Stimulated activated memory B cell treated with anti-CD40 and anti-IgM and Interleukin-4, amounts not matched to agents 10 μg/mL and 1 μg/mL and 100 μg/mL, for 72 hours (primary cell): ENCODE results near the gene TBPL1.
"Not testable (repeated sequence)": the region's sequence is repeated elsewhere in the genome, so short reads cannot be mapped to it uniquely, and the experiment has no call there.

Experiments used
- ATAC-seq: fragments of 150-1000 bp; cut with Tn5 transposase; 2 replicates; pipeline ENCODE4 v1.10.0; 2021
- H3K27ac Mint-ChIP-seq: one replicate; pipeline ENCODE4 v1.8.0; 2022; ENCODE audit warnings: mild to moderate bottlenecking, mixed read lengths
- H3K27me3 Mint-ChIP-seq: one replicate; pipeline ENCODE4 v1.8.0; 2022; ENCODE audit warnings: mixed read lengths
- H3K36me3 Mint-ChIP-seq: one replicate; pipeline ENCODE4 v1.8.0; 2022; ENCODE audit warnings: mixed read lengths
- H3K4me1 Mint-ChIP-seq: one replicate; pipeline ENCODE4 v1.8.0; 2022; ENCODE audit warnings: mixed read lengths
- H3K4me3 Mint-ChIP-seq: one replicate; pipeline ENCODE4 v1.8.0; 2022; ENCODE audit warnings: mild to moderate bottlenecking, moderate library complexity, mixed read lengths
- H3K9me3 Mint-ChIP-seq: one replicate; pipeline ENCODE4 v1.8.0; 2022; ENCODE audit warnings: mixed read lengths

The TBPL1 gene

DNA sequence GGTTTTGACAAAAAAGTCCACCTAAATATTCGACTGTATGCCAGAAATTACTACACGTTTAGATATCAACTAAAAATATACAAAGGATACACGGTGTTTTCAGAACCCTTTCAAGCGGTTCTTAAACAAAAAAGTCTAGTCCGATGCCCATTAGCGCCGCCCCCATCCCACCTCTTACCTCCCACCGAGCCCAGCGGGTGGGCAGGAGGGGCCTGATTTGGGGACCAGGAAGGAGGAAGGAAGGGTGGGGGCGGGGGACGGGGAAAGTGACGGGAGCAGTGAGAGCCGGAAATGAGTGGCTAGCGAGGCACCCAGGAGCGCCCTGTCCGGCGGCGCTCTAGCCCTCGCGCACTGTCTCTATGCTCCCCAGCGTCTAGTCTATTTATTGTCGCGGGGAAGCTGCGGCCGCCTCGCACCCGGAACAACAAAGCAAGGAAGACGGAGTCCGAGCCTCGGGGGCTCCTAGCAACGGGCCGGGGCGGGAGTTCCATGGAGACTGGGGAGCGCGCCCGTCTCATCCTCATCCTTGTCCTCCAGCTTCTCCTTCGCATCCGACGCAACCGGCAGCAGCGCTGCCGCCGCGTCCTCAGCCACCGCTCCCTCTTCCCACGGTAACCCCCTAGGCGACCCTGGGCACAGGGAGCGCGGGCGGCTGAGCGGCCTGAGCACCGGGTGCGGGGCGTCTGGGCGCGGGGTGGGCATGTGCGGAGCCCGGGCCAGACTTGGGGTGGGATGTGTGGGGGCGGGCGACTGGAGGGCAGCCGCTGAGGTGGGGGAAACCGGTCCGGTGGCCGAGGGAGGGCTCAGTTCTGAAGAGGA is at the start of gene TBPL1:
TBPL1 (plus strand) TSS at position 410 of the 819 bp plus-strand sequence. CDS start 26,902 bp downstream, outside the sequence.
- ATAC-seq, result peak; percentile 96
- no peaks in the 10 kb centered on the region for H3K27me3 Mint-ChIP-seq
- H3K4me1 Mint-ChIP-seq, result peaks cover 50% of the 10 kb centered on the region

DNA sequence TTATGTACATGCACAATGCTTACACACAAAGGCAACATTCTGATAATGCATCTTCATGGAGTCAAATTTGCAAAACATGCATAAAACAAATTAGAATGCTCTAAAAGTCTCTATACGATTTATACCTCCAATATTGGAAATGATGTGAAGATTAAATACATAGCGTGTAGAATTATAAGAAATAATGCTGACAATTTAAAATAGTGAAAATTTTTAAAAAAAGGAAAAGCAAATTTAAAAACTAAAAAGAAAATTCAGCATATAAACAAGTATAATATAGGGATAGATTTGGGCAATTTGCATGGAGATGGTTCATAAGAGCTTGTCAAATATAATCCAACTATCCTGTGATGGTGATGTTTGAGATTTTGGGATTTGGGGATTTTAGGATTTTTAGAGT is 49.2 kb upstream of the TBPL1 start:
- H3K9me3 Mint-ChIP-seq, result no peaks in the 10 kb centered on the region
- no peaks in the 10 kb centered on the region for H3K36me3 Mint-ChIP-seq
- H3K27ac Mint-ChIP-seq, result no peak overlapping the region
- peaks cover 50% of the 10 kb centered on the region for H3K27me3 Mint-ChIP-seq
- no peak for ATAC-seq
- H3K4me1 Mint-ChIP-seq, result no peaks in the 10 kb centered on the region
- no peak overlapping the region for H3K4me3 Mint-ChIP-seq

More for the DNA sequence above, at the start of gene TBPL1:
- peak within 1 kb of the TSS; percentile 99 for H3K27ac Mint-ChIP-seq
- H3K4me3 Mint-ChIP-seq, result peak within 1 kb of the TSS; percentile 98
- H3K9me3 Mint-ChIP-seq, result no peaks in the 10 kb centered on the region
- no peaks in the 10 kb centered on the region for H3K36me3 Mint-ChIP-seq

DNA sequence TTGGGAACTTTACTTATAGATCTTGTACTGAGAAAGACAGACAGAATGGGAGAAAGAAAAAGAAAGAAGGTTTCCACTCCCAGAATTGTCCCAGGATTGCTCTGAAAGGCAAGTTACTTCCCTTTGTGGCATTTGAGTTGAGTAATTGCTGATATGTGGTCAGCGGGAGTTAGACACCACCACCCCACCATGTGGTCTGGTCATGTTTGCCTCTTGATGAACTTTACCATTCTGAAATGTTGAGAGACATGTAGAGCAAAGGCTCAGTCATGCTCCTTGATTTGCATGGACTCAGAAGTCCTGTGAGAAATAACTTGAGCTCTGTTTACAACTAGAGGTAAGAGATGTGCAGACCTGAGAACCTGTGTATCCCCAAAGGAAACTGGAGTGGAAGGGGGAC is 47.0 kb upstream of the TBPL1 start:
- no peak overlapping the region for H3K27ac Mint-ChIP-seq
- ATAC-seq, result no peak
- no peaks in the 10 kb centered on the region for H3K9me3 Mint-ChIP-seq
- peaks cover 56% of the 10 kb centered on the region for H3K27me3 Mint-ChIP-seq
- no peak overlapping the region for H3K4me3 Mint-ChIP-seq
- no peaks in the 10 kb centered on the region for H3K4me1 Mint-ChIP-seq
- no peaks in the 10 kb centered on the region for H3K36me3 Mint-ChIP-seq

DNA sequence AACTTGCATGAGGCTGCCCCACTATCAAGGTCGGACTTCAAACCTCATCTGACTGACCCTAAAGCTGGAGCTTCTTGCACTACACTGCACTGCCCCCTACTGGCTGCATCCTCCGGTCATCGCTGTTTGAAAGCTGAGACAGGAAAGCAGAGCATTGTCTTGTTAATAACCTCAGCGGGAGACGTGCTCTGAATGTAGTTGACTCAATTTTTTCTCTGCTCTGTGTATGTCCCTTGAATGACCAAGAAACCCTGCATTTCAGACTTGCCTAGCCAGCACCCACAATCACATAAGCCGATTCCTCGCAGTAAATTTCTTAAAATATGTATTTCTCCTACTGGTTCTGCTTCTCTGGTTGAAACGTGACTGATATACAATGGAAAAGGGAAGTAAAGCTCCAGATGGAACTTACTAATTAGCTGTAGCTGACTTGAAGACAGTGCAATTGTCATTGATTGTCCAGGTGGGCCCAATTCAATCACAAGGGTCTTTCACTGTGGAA is 36.3 kb upstream of the TBPL1 start:
- Mint-ChIP-seq H3K27ac (no peak overlapping the region), H3K9me3 (no peaks in the 10 kb centered on the region), H3K4me3 (no peak overlapping the region), H3K36me3 (no peaks in the 10 kb centered on the region), H3K4me1 (peaks cover 5% of the 10 kb centered on the region), H3K27me3 (peaks cover 21% of the 10 kb centered on the region)
- ATAC-seq, result peak; percentile 75

DNA sequence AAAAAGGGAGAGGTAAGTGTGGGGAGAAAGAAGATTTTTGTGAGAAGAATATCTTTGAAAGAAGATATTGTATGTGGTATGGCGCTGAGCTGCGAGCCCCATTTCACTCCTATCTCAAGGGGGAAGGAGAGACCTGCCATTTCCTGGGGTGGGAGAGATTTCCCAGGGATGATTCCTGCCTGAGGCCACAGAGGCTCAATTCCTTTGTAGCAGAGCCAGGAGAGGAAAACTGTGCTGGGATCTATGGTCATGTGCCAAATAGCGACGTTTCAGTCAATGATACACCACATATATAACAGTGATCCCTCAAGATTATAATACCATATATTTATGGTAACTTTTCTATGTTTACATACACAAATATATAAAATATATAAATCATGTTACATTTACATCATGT is 35.2 kb upstream of the TBPL1 start:
- no peak overlapping the region for H3K27ac Mint-ChIP-seq
- H3K4me3 Mint-ChIP-seq, result no peak overlapping the region
- H3K27me3 Mint-ChIP-seq, result peaks cover 21% of the 10 kb centered on the region
- ATAC-seq, result no peak
- no peaks in the 10 kb centered on the region for H3K36me3 Mint-ChIP-seq
- no peaks in the 10 kb centered on the region for H3K9me3 Mint-ChIP-seq
- H3K4me1 Mint-ChIP-seq, result peaks cover 5% of the 10 kb centered on the region

DNA sequence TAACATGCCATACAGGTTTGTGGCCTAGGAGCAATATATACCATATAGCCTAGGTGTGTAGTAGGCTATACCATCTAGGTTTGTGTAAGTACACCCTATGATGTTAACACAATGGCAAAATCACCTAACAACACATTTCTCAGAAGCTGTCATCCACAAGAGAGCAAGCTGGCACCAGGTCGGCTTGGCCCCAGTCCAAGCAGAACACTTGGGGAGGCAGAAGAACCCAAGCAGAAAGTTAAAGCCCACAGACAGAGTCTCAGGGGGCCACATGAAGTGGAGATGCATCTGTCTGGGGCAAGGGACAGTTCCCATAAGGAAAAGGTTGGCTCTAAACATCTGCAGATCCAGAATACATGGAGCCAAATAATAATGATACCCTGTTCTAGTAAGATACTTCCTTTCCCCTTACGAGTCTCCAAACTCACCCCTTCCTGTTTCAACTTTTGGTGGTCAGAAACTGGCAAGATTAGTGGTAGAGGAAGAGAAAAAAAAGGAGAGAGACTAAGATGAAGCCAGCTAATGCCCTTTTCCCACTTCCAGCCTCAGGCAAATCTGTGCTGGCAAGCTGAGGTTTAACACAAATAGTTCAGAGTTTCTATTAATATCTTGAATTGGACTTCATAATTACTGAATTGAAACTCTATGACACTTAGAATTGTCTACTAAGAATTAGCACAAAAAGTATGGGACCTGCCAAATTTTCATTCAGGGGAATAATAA is 34.7 kb upstream of the TBPL1 start:
- Mint-ChIP-seq H3K4me1 (peaks cover 5% of the 10 kb centered on the region), H3K4me3 (no peak overlapping the region), H3K36me3 (no peaks in the 10 kb centered on the region), H3K9me3 (no peaks in the 10 kb centered on the region), H3K27me3 (peaks cover 15% of the 10 kb centered on the region), H3K27ac (no peak overlapping the region)
- ATAC-seq, result no peak

DNA sequence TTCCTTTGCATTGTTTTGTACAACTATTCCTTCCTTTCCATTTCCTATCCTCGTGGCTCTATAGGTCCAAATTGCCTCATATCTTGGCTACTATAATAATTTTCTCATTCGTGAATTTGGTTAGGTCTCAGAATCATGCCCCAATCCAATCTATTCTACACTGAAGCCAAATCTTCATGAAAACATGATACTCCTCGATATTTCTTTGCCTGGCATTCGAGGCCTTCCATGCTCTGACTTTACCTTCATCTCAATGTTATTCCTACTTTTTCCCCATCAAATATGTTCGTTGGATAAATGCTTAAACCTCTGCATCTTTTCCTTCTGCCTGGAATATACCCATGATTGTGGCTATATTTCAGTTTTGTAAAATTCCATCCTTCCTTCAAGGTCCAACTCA is 33.7 kb upstream of the TBPL1 start:
- no peak overlapping the region for H3K27ac Mint-ChIP-seq
- peaks cover 8% of the 10 kb centered on the region for H3K27me3 Mint-ChIP-seq
- H3K4me3 Mint-ChIP-seq, result no peak overlapping the region
- no peaks in the 10 kb centered on the region for H3K9me3 Mint-ChIP-seq
- no peaks in the 10 kb centered on the region for H3K36me3 Mint-ChIP-seq
- H3K4me1 Mint-ChIP-seq, result peaks cover 5% of the 10 kb centered on the region
- ATAC-seq, result no peak

DNA sequence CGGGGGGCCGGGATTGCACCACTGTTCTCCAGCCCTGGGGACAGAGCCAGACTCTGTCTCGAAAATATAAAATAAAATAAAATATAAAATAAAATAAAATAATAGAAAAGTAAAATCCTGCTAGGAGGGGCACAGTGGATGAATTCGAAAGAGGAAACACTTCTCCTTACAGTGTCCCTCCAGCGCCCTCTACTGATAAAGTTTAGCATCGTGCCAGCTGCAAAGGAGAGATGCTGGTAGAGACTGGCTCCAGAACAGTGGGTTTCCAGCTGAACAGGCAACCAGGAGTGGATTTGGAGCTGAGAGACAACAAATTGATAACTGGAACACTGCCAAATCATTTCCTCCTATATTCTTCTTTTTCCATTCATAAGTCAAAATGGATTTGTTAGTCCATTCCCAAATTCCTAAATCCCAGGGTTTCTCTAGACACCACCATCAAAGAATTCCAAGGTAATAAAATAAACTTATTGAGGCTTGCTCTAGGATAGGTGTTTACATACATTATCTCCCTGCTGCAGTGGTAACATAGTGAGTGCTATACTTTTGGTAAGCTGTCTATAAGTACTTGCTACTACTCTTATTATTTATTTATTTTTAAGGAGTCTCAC is 31.7 kb upstream of the TBPL1 start:
- no peaks in the 10 kb centered on the region for H3K36me3 Mint-ChIP-seq
- no peak overlapping the region for H3K27ac Mint-ChIP-seq
- H3K4me3 Mint-ChIP-seq, result no peak overlapping the region
- H3K9me3 Mint-ChIP-seq, result no peaks in the 10 kb centered on the region
- ATAC-seq, result no peak
- peaks cover 8% of the 10 kb centered on the region for H3K27me3 Mint-ChIP-seq
- H3K4me1 Mint-ChIP-seq, result peaks cover 5% of the 10 kb centered on the region

DNA sequence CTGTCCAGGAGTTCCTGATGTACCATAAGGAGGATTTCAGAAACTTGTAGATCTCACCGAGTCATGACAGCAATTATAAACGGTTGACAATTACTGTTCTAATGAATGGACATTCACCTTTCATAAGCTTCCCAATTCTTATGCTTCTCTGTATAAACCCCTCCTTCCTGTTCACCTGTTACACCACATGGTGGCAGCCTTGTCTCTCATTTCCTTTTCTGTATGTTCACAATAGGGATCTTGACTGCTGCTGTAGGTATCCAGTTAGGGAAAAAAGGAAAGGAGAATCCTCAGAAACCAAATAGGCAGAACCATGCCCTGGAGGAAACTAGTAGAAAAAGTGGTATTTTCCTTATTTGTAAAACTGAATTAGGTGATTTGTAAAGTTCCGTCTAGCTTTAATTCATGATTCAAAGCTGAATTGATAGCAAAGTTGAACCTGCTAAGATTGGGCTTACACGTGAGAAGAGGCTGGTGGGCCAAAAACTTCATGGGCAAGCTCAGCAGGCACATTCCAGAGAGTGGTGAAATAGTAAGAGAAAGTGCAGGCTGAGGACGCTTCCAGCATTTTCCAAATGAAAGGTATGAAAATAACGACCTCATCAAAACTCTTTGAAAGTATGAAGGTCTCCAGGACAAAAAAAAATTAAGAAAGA is 29.0 kb upstream of the TBPL1 start:
- Mint-ChIP-seq H3K27me3 (peaks cover 18% of the 10 kb centered on the region), H3K27ac (no peak overlapping the region)
- ATAC-seq, result peak; percentile 83

DNA sequence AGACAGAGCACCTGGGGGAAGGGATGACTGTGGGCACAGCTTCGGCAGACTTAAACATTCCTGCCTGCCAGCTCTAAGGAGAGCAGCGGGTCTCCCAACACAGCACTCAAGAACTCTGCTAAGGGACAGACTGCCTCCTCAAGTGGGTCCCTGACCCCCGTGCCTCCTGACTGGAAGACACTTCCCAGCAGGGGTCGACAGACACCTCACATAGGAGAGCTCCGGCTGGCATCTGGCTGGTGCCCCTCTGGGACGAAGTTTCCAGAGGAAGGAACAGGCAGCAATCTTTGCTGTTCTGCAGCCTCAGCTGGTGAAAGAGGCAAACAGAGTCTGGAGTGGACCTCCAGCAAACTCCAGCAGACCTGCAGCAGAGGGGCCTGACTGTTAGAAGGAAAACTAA is 21.8 kb upstream of the TBPL1 start:
- H3K27ac Mint-ChIP-seq, result not testable (repeated sequence)

More for the DNA sequence above, 29.0 kb upstream of the TBPL1 start:
- Mint-ChIP-seq H3K4me1 (no peaks in the 10 kb centered on the region), H3K9me3 (no peaks in the 10 kb centered on the region), H3K36me3 (no peaks in the 10 kb centered on the region), H3K4me3 (no peak overlapping the region)

DNA sequence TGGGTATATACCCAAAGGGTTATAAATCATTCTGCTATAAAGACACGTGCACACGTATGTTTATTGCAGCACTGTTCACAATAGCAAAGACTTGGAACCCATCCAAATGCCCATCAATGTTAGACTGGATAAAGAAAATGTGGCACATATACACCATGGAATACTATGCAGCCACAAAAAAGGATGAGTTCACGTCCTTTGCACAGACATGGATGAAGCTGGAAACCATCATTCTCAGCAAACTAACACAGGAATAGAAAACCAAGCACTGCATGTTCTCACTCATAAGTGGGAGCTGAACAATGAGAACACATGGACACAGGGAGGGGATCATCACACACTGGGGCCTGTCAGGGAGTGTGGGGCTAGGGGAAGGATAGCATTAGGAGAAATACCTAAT is 16.7 kb upstream of the TBPL1 start:
- H3K27ac Mint-ChIP-seq, H3K4me1 Mint-ChIP-seq, H3K36me3 Mint-ChIP-seq, H3K9me3 Mint-ChIP-seq, ATAC-seq, H3K4me3 Mint-ChIP-seq: not testable (repeated sequence)
- peaks cover 34% of the 10 kb centered on the region for H3K27me3 Mint-ChIP-seq

More for the DNA sequence above, 21.8 kb upstream of the TBPL1 start:
- H3K9me3 Mint-ChIP-seq, H3K4me3 Mint-ChIP-seq, H3K4me1 Mint-ChIP-seq, H3K36me3 Mint-ChIP-seq, ATAC-seq: not testable (repeated sequence)
- peaks cover 12% of the 10 kb centered on the region for H3K27me3 Mint-ChIP-seq

DNA sequence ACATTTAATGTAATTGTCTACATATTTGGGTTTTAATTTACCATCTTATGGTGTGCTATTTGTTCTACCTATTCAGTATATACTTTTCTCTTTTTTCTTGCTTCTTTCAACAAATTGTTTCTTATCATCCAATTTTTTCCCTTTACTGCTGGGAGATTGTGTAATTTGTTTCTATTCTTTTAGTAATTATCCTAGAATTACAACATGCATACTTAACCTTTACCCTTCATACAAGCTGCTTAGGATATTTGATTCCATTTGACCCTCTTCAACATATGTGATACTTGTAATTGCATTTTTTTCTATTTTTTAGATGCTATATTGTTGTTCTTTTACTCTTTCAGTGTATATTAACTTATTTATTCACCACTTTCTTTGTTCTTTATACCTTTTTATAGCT is 15.1 kb upstream of the TBPL1 start:
- Mint-ChIP-seq H3K4me1 (no peaks in the 10 kb centered on the region), H3K27me3 (peaks cover 47% of the 10 kb centered on the region), H3K4me3 (no peak overlapping the region), H3K9me3 (peaks cover 7% of the 10 kb centered on the region), H3K27ac (no peak overlapping the region), H3K36me3 (peaks cover 7% of the 10 kb centered on the region)
- no peak for ATAC-seq

DNA sequence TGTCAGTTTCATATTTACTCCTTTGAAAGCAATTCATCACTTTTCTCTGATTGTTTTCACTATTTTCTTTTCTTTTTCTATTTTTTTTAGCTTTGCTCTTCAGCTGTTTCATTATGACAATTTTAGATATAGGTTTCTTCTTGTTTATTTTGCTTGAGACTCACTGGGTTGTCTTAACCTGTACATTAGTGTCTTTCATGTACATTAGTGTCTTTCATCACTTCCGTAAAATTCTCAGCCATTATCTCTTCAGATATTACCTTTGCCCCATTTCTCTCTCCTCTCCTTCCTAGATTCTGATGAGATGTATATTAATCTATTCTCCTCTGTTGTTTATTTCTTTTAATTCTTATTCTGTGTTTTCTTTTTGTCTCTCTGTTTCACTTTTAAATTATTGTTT is 14.5 kb upstream of the TBPL1 start:
- Mint-ChIP-seq H3K4me1 (no peaks in the 10 kb centered on the region), H3K27me3 (peaks cover 47% of the 10 kb centered on the region), H3K27ac (no peak overlapping the region)

DNA sequence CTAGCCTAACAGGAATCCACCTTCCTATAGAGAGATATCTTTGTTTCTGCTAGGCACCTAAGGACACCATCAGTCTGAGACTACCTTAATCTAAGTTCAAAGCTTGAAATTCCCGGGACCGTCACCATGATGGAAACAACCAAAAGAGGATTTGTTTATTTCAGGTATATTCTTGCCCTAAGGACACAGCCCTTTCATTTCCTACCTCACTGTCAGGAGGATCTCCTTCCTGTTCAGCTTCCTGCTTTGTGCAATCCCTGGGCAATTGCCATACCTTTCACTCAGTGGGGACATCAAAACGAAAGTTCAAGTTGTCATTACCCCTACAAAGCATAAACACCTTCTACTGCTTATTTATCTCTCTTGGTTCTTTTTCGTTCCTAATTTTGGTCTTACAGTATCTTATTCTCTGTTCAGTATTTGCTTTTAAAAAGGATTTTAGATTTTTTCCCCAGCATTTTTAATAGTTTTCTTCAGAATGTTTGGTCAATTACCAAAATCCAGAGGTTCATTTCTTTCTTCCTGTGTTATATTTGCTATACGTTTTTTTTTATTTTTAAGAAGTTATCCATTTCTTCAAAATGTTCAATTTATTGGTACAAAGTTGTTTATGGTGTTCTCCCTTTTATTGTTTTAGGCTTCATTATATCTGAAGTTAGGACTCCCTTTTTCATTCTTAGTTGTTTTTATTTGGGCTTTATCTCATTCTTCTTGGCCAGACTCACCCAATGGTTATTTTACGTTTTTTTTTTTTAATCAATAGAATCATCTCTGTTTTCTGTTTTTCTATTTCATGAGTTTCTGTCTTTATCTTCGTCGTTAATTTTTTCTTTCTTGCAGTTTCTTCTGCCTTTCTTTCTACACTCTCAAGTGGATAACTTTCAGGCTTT is 13.0 kb upstream of the TBPL1 start:
- ATAC-seq, result no peak
- no peaks in the 10 kb centered on the region for H3K4me1 Mint-ChIP-seq

More for the DNA sequence above, 14.5 kb upstream of the TBPL1 start:
- Mint-ChIP-seq H3K36me3 (peaks cover 1% of the 10 kb centered on the region), H3K4me3 (no peak overlapping the region), H3K9me3 (peaks cover 2% of the 10 kb centered on the region)
- ATAC-seq, result no peak

More for the DNA sequence above, 13.0 kb upstream of the TBPL1 start:
- Mint-ChIP-seq H3K27me3 (peaks cover 47% of the 10 kb centered on the region), H3K4me3 (no peak overlapping the region), H3K27ac (no peak overlapping the region), H3K9me3 (no peaks in the 10 kb centered on the region), H3K36me3 (no peaks in the 10 kb centered on the region)
